GM12872 (cell line): ENCODE data around the gene NCLN.

Experiments used
- TF ChIP-seq, protein P1 (sequence below): IDR thresholded peaks from 3 replicates; pipeline ENCODE4 v1.5.1; 2011; ENCODE audit warnings: low read depth, mild to moderate bottlenecking, low read length, moderate library complexity; ENCODE audit not compliant: insufficient read depth

The NCLN gene

DNA sequence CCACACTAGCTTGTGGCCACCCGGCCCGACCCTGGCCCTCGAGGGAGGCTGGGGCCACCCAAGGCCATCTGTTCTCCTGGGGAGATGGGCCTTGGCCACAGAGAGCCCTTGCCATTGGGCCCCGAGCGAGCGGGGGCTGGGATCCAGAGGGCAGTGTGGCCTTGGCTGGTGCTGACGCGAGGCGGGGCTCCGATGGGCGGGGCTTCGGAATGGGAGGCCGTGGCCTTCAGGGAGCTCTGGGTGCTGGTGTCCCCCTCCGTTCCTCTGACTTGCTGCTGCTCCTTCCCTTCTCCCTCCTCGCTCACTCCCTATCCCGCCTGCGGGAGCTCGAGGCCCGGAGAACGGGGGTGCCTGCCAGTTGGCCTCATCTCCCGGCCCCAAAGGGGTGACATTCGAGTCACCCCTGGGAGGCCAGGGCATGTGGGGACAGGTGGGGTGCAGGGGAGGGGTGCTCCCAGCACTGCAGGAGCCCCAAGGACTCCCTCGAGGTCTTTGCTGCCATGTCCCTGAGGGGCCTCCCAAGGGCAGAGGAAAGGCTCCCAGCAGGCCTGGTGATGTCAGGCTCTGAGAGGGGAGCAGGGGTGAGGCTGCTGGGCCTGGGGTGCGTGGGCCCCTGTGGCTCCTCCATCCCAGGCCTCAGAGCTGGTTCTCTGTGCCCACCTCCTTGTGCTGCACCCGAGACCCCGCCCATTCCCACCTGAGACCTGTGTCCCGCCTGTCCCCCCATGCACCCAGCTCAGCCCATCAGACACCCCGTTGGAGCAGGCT is 4.2 kb downstream of the NCLN start:
- TF ChIP-seq, protein P1, sequence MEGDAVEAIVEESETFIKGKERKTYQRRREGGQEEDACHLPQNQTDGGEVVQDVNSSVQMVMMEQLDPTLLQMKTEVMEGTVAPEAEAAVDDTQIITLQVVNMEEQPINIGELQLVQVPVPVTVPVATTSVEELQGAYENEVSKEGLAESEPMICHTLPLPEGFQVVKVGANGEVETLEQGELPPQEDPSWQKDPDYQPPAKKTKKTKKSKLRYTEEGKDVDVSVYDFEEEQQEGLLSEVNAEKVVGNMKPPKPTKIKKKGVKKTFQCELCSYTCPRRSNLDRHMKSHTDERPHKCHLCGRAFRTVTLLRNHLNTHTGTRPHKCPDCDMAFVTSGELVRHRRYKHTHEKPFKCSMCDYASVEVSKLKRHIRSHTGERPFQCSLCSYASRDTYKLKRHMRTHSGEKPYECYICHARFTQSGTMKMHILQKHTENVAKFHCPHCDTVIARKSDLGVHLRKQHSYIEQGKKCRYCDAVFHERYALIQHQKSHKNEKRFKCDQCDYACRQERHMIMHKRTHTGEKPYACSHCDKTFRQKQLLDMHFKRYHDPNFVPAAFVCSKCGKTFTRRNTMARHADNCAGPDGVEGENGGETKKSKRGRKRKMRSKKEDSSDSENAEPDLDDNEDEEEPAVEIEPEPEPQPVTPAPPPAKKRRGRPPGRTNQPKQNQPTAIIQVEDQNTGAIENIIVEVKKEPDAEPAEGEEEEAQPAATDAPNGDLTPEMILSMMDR, result no peak

DNA sequence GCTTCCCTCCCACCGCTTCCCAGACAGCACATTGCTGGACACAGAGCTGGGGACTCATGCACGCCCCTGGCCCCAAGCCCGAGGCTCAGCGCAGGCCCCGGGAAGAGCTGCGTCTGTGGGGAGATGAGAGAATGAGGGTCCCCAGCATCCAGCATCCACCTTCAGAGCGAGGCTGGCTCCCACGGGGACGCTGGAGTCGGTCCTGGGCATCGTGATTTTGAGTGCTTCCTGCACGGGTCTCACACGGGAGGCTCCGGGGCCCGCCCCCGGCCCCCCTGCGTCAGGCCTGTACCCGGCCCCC is 4.7 kb downstream of the NCLN start:
- TF ChIP-seq, protein P1, result no peak

DNA sequence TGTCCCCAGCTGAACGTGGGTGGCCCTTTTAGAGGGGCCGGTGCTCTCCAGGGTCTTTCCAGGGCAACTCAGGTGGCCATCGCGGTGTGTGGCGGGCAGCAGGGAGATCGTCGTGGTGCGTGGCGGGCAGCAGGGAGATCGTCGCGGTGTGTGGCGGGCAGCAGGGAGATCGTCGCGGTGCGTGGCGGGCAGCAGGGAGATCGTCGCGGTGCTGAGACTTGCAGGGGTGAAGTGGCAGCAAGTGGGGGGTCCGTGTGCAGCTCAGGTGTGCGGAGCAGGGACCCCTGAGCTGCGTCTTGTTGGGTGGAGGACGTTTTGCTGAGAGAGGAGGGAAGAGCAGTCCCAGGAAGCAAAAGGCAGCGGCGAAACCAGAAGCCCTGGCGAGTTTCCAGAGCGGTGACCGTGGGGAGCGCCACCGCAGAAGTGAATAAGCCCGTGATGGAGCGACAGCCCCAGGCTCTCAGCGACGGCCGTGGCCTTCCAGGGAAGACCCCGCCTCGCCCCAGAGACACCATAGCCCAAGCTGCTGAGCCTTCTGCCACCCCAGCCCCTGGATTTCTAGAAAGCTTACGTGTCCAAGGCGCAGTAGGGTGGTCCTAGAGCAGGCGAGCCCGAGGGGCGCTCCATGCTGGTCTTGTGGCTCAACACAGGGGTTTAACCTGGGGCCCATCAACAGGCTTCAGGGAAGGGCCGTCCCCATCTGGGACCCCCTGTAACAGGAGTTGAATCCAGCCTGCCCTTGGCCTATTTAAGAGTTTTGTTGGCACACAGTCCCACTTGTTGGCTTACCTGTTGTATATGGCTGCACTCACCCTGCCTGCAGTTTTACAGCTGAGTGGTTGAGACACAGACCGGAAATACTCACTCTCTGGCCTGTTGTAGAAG is 5.4 kb downstream of the NCLN start:
- TF ChIP-seq, protein P1, result no peak

DNA sequence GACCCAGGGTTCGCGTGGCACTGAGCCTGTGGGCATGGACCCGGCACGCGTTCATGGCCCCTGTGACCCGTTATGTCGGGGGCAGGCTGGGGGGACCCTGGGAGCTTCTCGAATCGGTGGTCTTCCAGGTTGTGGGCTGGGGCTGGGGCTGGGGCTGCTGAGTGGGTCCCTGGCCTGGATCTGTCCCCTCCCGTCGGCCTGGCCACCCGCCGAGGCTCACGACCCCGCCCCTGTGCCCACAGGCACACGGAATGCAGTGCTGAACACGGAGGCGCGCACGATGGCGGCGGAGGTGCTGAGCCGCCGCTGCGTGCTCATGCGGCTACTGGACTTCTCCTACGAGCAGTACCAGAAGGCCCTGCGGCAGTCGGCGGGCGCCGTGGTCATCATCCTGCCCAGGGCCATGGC is 6.5 kb downstream of the NCLN start:
- TF ChIP-seq, protein P1, result no peak

DNA sequence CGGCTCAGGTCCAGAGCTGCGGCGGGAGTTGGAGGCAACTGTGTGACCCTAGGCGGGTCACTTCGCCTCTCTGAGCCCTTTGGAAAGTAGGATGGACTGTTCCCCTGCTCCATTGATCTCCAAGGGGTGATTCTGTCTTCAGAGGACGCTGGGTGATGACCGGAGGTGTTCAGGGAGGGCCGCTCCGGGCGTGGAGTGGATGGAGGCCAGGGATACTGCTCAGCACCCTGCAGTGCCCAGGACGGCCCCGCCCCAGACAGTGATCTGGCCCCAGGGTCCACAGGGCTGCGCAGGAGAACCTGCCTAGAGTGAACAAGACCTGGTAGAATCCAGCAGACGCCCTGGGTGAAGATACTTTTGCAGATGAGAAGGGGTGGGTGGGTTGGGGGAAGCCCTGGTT is 7.0 kb downstream of the NCLN start:
- TF ChIP-seq, protein P1, result no peak

DNA sequence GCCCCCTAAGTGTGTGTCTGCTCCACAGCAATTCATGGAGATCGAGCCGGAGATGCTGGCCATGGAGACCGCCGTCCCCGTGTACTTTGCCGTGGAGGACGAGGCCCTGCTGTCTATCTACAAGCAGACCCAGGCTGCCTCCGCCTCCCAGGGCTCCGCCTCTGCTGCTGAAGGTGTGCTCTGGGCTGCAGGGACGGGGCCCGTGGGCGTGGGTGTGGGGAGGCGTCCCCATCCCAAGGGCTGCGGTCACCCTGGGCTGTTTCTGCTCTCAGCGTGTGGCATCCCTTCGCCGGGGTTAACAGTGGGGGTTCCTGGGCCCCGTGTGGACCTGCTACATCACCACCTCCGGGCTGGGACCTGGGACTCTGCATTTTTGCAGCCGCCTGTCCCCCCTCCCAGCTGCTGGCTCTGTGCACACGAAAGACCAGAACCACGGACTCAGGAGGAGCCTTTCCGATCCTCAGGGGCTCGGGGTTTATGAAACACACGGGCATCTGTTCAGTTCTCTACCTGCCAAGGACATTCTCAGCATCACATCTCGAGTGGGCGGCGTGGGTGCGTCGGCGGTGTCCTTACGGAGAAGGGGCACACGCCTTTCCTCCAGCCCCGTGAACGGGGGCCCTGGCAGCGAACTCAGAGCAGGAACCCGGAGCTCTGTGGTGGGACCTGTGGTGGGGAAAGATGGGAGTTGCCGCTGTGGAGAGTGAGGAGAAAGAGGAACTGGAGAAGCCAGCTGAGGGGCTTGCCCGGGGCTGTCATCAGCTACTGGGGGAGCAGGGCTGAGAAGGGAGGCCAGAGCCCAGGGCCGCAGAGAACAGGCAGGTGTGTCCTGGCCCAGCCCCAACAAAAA is 7.8 kb downstream of the NCLN start:
- TF ChIP-seq, protein P1, result no peak
